ENCODE results near the gene ELP4.

Gene ELP4

DNA sequence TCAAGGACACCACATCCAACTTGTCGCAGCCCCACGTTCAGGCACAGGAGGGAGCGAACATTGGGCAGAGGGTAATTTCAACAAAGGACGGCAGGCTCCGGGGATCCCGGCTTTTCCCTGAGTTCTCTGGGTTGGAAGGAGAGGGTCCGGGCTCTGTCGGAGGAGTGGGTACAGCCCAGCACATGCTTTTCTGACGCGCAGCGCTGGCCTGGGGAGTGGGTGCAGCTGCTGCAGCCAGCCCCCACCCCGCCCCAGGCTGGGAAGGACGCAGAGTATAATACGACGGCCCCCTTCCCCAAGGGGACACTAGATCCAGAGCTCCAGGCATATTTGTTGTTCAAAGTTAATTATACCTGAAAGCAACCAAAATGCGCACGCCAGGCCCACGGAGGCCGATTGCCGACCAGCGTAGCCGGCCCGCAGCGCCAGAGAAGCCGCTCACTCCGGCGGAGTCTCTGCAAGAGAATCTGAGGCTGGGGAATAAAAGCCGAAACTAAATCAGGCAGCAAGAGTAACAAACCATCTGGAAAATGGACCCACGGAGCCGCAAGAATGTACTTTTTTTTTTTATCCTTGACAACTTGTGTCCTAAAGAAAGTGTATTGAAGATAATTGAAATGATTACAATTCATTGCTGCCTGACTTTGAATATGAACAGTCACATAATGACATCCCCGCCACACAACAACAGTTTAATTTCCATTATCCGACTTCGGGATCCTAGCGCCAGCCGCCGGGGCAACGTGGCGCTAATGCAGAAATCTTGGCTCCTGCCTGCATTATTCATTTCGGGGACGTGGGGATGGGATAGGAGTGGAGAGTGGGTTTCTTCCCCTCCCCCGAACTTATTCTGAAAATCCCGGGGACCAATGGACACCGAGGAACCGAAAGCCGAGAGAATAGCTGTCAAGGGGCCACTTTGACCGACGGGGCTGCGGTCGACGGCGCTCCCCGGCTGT is 315.6 kb downstream of the ELP4 start:
- Histone ChIP-seq H3K27me3 (peaks cover 100% of the 10 kb centered on the region), H3K4me1 (ENCODE audit: control insufficient read depth in 1 of 2, insufficient read depth in 1 of 2, low read depth in 1 of 2, low read length in 1 of 2) (no peaks in the 10 kb centered on the region), H3K9me3 (no peaks in the 10 kb centered on the region), H3K36me3 (no peaks in the 10 kb centered on the region), H3K4me3 (ENCODE audit: low read depth in 1 of 2, low read length in 1 of 2) (no peak overlapping the region), H3K27ac (no peak overlapping the region)
- TF ChIP-seq, protein P1, sequence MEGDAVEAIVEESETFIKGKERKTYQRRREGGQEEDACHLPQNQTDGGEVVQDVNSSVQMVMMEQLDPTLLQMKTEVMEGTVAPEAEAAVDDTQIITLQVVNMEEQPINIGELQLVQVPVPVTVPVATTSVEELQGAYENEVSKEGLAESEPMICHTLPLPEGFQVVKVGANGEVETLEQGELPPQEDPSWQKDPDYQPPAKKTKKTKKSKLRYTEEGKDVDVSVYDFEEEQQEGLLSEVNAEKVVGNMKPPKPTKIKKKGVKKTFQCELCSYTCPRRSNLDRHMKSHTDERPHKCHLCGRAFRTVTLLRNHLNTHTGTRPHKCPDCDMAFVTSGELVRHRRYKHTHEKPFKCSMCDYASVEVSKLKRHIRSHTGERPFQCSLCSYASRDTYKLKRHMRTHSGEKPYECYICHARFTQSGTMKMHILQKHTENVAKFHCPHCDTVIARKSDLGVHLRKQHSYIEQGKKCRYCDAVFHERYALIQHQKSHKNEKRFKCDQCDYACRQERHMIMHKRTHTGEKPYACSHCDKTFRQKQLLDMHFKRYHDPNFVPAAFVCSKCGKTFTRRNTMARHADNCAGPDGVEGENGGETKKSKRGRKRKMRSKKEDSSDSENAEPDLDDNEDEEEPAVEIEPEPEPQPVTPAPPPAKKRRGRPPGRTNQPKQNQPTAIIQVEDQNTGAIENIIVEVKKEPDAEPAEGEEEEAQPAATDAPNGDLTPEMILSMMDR (IDR thresholded peaks at IDR 0.05): no peak

DNA sequence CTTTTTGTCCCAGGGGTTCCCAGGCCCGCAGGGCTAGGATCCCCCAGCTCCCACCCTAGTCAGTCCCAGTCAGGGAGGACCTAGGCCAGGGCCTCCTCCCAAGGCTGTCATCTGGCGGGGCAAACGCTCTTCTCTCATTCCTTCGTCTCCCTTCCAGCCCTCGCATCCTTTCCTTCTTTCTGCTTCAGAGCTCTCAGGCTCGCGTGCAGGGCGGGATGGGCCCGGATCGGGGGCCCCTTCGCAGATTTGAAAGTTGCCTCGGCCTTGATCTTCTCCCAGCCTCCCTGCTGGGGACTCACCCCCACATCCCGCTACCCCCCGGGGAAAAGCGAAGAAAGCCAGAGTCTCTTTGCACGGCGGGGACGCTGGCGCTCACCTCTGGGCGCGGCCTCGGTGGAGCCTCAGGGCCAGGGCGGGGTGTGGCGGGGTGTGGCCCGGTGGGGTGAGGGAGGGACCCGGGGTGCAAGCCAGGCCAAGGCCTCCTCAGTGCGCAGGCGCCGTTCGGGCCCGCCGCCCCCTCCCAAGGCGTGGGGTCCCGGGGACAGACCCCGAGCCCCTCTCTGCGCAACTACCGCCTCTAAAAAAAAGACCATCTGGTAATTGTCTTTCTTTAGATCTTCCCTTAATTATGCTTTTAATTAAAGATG is 316.4 kb downstream of the ELP4 start:
- TF ChIP-seq, protein P1 (IDR thresholded peaks at IDR 0.05): no peak
- H3K4me1 ChIP-seq (ENCODE audit: control insufficient read depth in 1 of 2, insufficient read depth in 1 of 2, low read depth in 1 of 2, low read length in 1 of 2): no peaks in the 10 kb centered on the region

DNA sequence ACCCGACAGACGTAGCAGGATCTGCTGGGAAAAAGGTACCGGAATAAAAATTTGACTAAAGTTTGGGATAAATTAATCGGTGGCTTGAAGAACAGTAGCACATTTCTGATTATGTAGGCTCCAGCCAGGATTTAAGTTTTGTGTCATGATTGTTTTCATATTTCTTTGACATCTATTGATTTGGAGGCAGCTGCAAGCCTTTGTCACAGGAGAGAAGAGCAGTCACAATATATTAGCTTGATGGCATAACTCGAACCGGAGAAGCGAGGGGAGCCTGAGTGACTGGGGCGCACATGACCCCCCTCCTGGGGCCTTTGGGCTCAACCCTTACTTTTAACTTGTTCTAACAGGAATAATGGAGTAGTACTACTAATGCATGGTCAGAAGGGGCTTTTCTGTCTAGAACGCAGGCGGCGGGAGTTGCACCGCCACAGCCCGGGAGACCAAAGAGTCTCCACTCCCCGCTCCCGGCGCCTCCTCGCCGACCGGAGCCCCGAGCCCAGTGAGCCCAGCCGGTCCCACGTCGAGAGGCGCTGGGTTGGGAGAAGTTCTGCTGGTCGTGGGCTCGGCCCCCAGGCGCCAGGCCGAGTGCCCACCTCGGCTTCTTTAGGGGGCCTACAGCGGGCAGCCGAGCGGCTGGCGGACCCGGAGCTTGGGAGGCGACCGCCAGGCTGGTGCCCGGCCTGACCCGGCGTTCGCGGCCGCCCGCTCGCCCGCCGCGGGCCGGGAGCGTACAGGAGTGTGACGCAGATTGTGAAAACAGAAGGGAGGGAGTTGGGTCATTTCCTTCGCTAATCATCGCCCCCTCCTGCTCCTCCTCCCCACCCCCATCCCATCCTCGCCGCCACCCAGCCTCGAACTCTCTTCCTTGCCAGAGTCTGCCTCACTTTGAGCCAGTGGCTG is 317.2 kb downstream of the ELP4 start:
- TF ChIP-seq, protein P1 (IDR thresholded peaks at IDR 0.05): no peak
- H3K27ac ChIP-seq: no peak overlapping the region
- H3K27me3 ChIP-seq: peaks cover 100% of the 10 kb centered on the region
- H3K9me3 ChIP-seq: no peaks in the 10 kb centered on the region
- H3K4me3 ChIP-seq (ENCODE audit: low read depth in 1 of 2, low read length in 1 of 2): no peak overlapping the region
- H3K4me1 ChIP-seq (ENCODE audit: control insufficient read depth in 1 of 2, insufficient read depth in 1 of 2, low read depth in 1 of 2, low read length in 1 of 2): no peaks in the 10 kb centered on the region
- H3K36me3 ChIP-seq: no peaks in the 10 kb centered on the region

More for the DNA sequence above, 316.4 kb downstream of the ELP4 start:
- no peaks in the 10 kb centered on the region for H3K36me3 ChIP-seq
- H3K4me3 ChIP-seq (ENCODE audit: low read depth in 1 of 2, low read length in 1 of 2): no peak overlapping the region
- H3K27me3 ChIP-seq: peaks cover 100% of the 10 kb centered on the region
- no peaks in the 10 kb centered on the region for H3K9me3 ChIP-seq
- H3K27ac ChIP-seq: no peak overlapping the region

DNA sequence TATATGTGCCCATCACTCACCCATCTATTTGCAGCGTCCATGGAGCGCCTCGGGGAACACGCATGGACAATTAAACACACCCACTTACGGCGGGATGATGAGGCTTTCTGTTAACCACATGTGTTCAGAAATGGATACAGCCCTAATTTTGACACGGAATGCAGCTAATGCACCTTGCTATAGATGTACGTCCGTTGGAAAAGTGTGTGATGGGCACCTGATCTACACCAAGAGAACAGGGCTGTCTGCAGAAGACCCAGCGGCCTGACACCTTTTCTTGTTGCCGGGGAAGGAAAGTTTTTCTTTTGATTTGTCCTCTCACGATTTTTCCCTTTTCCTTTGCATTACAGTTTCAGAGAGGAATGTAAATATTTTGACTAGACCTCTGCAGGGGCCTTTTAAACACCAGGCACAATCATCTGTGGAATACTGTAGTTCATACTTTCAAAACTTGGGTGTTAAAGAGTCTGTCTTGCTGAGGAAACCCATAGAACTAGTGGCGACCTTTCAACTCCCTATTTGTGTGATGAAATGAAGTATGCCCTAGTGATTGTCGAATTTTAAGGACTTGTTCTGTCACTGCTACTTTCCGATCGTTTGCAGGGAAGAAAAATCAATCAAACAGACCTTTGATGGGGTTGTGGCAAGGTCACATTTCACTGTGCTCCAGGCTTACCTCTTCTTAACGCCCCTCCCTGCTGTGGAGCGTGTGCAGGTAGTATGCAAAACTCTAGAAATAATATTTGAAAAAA is 318.1 kb downstream of the ELP4 start:
- peaks cover 100% of the 10 kb centered on the region for H3K27me3 ChIP-seq

More for the DNA sequence above, 318.1 kb downstream of the ELP4 start:
- H3K4me1 ChIP-seq (ENCODE audit: control insufficient read depth in 1 of 2, insufficient read depth in 1 of 2, low read depth in 1 of 2, low read length in 1 of 2): no peaks in the 10 kb centered on the region
- no peak overlapping the region for H3K27ac ChIP-seq
- H3K9me3 ChIP-seq: no peaks in the 10 kb centered on the region
- H3K36me3 ChIP-seq: no peaks in the 10 kb centered on the region
- H3K4me3 ChIP-seq (ENCODE audit: low read depth in 1 of 2, low read length in 1 of 2): no peak overlapping the region
- TF ChIP-seq, protein P1 (IDR thresholded peaks at IDR 0.05): no peak

Data from neutrophil (primary cell).